SU-DHL-6 (cell line): ENCODE results near the gene TARS1.
"Not testable (repeated sequence)": the region's sequence is repeated elsewhere in the genome, so short reads cannot be mapped to it uniquely, and the experiment has no call there.

Source experiments
- H2AFZ ChIP-seq: fragments of 200-600 bp; sonication (generic); 2 replicates; pipeline ENCODE4 v1.6.1; 2014; ENCODE audit warnings: low read depth, mild to moderate bottlenecking, moderate library complexity, mixed read lengths, antibody characterized with exemption, low read length; ENCODE audit not compliant: severe bottlenecking
- H3F3A ChIP-seq: fragments of 200-600 bp; shearing (Covaris generic); 2 replicates; pipeline ENCODE4 v1.6.0; 2016; ENCODE audit warnings: antibody characterized with exemption, mild to moderate bottlenecking; ENCODE audit not compliant: insufficient read depth
- H3K27ac ChIP-seq: fragments of 200-600 bp; sonication (generic); 2 replicates; pipeline ENCODE4 v1.5.1; 2016; ENCODE audit warnings: low read depth, mild to moderate bottlenecking, low read length, moderate library complexity, mixed read lengths
- H3K27me3 ChIP-seq: fragments of 200-600 bp; sonication (generic), shearing (Covaris generic); 2 replicates; pipeline ENCODE4 v1.6.0; 2014; ENCODE audit warnings: mild to moderate bottlenecking, low read length
- H3K36me3 ChIP-seq: fragments of 200-600 bp; sonication (generic); 2 replicates; pipeline ENCODE4 v1.6.1; 2014; ENCODE audit warnings: mild to moderate bottlenecking, low read length, mixed read lengths
- H3K4me2 ChIP-seq: fragments of 300-600, 200-600 bp; shearing (Covaris generic), sonication (generic); 2 replicates; pipeline ENCODE4 v1.6.0; 2014; ENCODE audit warnings: low read length, low read depth, mild to moderate bottlenecking; ENCODE audit not compliant: poor library complexity, severe bottlenecking
- H3K4me3 ChIP-seq: fragments of 200-600 bp; sonication (generic); 2 replicates; pipeline ENCODE4 v1.5.1; 2014; ENCODE audit warnings: antibody characterized with exemption, low read length, mild to moderate bottlenecking, mixed read lengths; ENCODE audit not compliant: insufficient read depth, poor library complexity, severe bottlenecking
- H3K79me2 ChIP-seq: fragments of 200-600 bp; sonication (generic); 2 replicates; pipeline ENCODE4 v1.6.1; 2014; ENCODE audit warnings: mild to moderate bottlenecking, low read length, moderate library complexity; ENCODE audit not compliant: insufficient read depth
- H3K9ac ChIP-seq: fragments of 200-600 bp; sonication (generic); 2 replicates; pipeline ENCODE4 v1.7.0; 2014; ENCODE audit warnings: mild to moderate bottlenecking, low read length
- H3K9me2 ChIP-seq: fragments of 200-600 bp; sonication (generic); replicated peaks from 2 replicates; pipeline ENCODE4 v1.6.1; 2014; ENCODE audit warnings: low read length; ENCODE audit not compliant: insufficient read depth
- H3K9me3 ChIP-seq: fragments of 200-600 bp; sonication (generic); 2 replicates; pipeline ENCODE4 v1.6.1; 2014; ENCODE audit warnings: low read length, mixed read lengths; ENCODE audit not compliant: insufficient read depth
- H4K20me1 ChIP-seq: fragments of 200-600 bp; sonication (generic); 2 replicates; pipeline ENCODE4 v1.6.1; 2014; ENCODE audit warnings: low read depth, mild to moderate bottlenecking, antibody characterized with exemption, low read length, moderate library complexity, mixed read lengths
- EZH2phosphoT487 ChIP-seq: fragments of 200-600 bp; sonication (generic), shearing (Covaris generic); conservative IDR thresholded peaks from 2 replicates; pipeline ENCODE4 v1.6.1; 2018; ENCODE audit warnings: mild to moderate bottlenecking, antibody characterized with exemption, low read length, moderate library complexity, mixed read lengths
- TF ChIP-seq, protein P1 (sequence below): fragments of 200-600 bp; sonication (generic); IDR thresholded peaks from one replicate; pipeline ENCODE4 v1.5.1; 2017; ENCODE audit warnings: antibody characterized with exemption, mild to moderate bottlenecking, low read length, moderate library complexity; ENCODE audit not compliant: insufficient read depth, poor library complexity, severe bottlenecking

The TARS1 gene

DNA sequence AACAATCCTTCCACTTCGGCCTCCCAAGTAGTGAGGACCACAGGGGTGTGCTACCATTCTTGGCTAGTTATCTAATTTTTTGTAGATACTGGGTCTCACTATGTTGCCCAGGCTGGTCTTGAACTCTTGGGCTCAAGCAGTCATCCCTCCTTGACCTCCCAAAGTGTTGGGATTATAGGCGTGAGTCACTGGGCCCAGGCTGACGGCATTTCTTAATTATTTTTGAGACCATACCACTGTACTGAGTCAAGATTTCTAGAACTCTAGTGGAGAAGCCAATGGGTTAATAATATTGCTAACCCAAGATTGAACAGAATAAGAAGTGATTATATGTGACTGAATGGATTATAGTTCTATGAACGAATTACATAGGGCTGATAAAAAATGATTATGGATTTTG is 66.7 kb downstream of the TARS1 start:
- H3K27me3 ChIP-seq: no peaks in the 10 kb centered on the region
- no peaks in the 10 kb centered on the region for H3K79me2 ChIP-seq
- no peak overlapping the region for H3K4me2 ChIP-seq
- H2AFZ ChIP-seq: no peak overlapping the region
- no peak overlapping the region for H3K27ac ChIP-seq
- no peaks in the 10 kb centered on the region for H3K9me2 ChIP-seq
- no peak overlapping the region for H3K9ac ChIP-seq
- H3K36me3 ChIP-seq: no peaks in the 10 kb centered on the region
- no peaks in the 10 kb centered on the region for H3K9me3 ChIP-seq
- H4K20me1 ChIP-seq: no peaks in the 10 kb centered on the region
- TF ChIP-seq, protein P1, sequence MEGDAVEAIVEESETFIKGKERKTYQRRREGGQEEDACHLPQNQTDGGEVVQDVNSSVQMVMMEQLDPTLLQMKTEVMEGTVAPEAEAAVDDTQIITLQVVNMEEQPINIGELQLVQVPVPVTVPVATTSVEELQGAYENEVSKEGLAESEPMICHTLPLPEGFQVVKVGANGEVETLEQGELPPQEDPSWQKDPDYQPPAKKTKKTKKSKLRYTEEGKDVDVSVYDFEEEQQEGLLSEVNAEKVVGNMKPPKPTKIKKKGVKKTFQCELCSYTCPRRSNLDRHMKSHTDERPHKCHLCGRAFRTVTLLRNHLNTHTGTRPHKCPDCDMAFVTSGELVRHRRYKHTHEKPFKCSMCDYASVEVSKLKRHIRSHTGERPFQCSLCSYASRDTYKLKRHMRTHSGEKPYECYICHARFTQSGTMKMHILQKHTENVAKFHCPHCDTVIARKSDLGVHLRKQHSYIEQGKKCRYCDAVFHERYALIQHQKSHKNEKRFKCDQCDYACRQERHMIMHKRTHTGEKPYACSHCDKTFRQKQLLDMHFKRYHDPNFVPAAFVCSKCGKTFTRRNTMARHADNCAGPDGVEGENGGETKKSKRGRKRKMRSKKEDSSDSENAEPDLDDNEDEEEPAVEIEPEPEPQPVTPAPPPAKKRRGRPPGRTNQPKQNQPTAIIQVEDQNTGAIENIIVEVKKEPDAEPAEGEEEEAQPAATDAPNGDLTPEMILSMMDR: no peak
- no peak overlapping the region for H3K4me3 ChIP-seq
- no peaks in the 10 kb centered on the region for H3F3A ChIP-seq

DNA sequence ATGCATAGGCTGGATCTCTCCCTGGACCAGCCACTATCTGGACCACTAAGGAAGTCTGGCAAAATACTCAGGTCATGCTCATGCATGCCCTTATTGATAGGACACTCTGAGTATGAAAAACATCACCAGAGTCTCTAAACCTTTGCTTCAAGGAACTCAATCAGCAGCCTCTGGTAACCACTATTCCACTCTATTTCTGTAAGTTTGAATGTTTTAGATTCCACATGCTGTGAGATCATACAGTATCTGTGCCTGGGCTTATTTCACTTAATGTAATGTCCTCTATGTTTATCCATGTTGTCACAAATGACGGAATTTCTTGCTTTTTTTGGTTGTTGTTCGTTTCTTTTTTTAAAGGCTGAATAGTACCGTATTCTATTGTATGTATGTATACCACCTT is 68.3 kb downstream of the TARS1 start:
- Histone ChIP-seq H4K20me1 (no peaks in the 10 kb centered on the region), H3K9me2 (no peaks in the 10 kb centered on the region), H3F3A (no peaks in the 10 kb centered on the region), H3K36me3 (no peaks in the 10 kb centered on the region), H3K27me3 (no peaks in the 10 kb centered on the region), H3K27ac (no peak overlapping the region), H3K4me2 (no peak overlapping the region), H3K9me3 (no peaks in the 10 kb centered on the region), H3K9ac (no peak overlapping the region), H2AFZ (no peak overlapping the region), H3K4me3 (no peak overlapping the region), H3K79me2 (no peaks in the 10 kb centered on the region)
- no peak for TF ChIP-seq EZH2phosphoT487
- TF ChIP-seq, protein P1: no peak

DNA sequence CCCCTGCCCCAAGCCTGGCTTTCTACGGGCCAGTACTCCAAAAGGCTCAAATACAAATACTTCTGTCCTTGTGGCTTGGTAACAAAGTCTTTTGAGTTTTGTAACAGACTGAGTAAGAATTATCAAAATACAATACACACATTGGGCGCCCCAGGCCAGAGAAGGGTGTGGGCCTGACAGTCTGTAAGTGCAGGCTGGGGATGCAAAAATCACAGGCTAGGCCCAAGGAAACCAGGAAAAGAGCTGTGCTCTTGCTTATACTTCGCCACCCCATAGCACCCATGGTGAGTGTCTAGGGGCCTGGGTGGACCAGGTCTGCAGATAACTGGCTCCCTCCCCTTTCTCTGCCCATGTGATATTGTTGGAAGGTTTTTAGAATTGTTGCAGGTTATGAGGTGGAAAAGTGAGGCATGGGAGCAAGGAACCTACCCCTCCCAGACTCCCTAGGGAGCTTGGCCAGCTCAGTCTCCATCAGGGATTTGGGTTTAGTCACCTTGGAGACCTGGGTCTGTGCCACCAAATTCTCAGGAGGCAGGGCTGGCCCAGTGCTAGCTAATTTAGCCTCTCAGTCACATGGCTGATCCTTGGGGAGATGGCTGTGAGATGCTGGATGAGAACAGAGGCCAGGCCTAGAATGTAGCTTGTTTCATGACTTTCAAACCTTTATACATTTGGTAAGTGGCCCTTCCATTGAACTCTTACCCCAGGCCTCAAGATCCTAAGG is 72.9 kb downstream of the TARS1 start:
- Histone ChIP-seq H3K9ac (no peak overlapping the region), H3K4me3 (no peak overlapping the region), H3K27ac (no peak overlapping the region), H3K4me2 (no peak overlapping the region), H3F3A (no peaks in the 10 kb centered on the region), H3K79me2 (no peaks in the 10 kb centered on the region), H4K20me1 (no peaks in the 10 kb centered on the region), H3K36me3 (no peaks in the 10 kb centered on the region), H3K9me2 (no peaks in the 10 kb centered on the region), H3K27me3 (no peaks in the 10 kb centered on the region), H3K9me3 (no peaks in the 10 kb centered on the region), H2AFZ (no peak overlapping the region)
- TF ChIP-seq EZH2phosphoT487: no peak
- TF ChIP-seq, protein P1: no peak

DNA sequence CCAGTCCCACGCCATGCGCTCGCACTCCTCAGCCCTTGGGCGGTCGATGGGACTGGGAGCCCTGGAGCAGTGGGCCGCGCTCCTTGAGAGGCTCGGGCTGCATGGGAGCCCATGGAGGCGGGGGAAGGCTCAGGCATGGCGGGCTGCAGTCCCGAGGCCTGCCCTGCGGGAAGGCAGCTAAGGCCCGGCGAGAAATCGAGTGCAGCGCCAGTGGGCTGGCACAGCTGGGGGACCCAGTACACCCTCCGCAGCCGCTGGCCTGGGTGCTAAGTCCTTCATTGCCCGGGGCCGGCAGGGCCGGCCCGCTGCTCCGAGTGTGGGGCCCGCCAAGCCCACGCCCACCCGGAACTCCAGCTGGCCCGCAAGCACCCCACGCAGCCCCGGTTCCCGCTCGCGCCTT is 74.6 kb downstream of the TARS1 start:
- not testable (repeated sequence) for H3K79me2 ChIP-seq, H3K27me3 ChIP-seq, H3K27ac ChIP-seq, H4K20me1 ChIP-seq, H3K9me2 ChIP-seq, H3K4me3 ChIP-seq, H3K36me3 ChIP-seq, H2AFZ ChIP-seq, H3K9me3 ChIP-seq, H3K9ac ChIP-seq, H3F3A ChIP-seq, H3K4me2 ChIP-seq
